HG03196 (cell line): Measurements from ENCODE around the gene CELSR1.
"Not testable (repeated sequence)": the region's sequence is repeated elsewhere in the genome, so short reads cannot be mapped to it uniquely, and the experiment has no call there.

Experiments used
- ATAC-seq: cut with Tn5 transposase; IDR thresholded peaks from one replicate; pipeline ENCODE4 v1.9.1; 2021; ENCODE audit not compliant: unreplicated experiment

The CELSR1 gene

DNA sequence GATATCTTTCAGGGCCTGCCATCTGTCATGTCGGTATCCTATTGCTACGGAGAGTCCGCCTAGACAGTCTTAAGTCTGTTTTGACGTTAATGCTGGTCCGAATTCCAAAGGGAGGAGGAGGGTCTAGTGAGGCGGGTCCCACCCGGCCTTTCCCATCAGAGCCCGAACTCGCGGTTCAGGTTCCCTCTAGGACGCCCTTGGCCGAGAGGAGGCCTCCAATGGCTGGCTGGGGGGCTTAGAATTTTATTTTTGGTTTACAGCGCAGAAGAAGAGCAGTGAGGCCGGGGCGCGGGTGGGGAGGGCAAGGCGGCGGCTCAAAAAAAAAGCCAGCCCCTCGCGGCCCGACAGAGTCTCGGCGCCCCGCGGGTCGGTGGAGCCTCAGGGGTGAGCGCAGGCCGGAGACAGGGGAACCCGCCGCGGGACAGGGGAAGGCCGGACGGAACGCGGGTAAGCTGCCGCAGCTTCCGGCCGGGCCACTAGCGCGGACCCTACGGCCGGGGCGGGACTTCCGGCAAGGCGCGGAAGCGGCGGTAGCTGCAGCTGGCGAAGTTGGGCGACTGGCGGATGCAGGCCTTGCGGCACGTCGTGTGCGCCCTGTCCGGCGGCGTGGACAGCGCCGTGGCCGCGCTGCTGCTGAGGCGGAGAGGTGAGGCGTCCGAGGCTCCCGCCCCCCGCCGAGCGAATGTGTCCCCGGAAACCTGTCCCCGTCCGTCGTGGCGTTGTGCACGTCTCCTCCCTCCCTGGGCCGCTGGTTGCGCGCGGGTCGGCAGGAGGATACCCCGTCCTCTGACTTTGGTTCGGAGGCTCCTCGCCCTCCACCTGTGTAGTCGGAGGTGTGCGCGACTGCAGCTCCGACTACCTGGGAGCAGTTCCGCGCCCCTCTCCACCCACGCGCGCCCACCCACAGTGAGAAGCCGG, 202.0 kb downstream of the CELSR1 start, which contains the start of gene TRMU:
Gene TRMU, plus strand, starts transcription at position 514 of the 918 bp plus-strand sequence. Its CDS starts 51 bp downstream, at position 565.
- peak; percentile 86 for ATAC-seq

DNA sequence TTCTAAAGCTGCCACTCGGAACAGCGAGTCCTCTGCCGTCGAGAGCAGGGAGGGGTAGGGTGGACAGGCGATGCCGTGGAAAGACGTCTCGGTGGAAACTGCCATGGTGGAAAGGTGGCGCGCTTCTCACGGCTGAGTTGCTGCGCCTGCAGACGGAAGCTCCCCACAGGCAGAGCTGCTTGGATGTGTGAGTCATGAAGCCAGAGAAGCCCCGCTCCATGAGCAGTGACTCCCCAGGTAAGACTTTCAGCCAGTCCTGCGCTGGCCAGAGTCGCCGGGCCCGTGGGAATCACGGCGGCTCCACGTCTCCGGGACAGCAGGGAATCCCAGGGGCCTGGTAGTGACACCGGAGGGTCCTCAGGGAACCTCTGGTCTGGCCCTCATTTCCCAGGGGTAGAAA, 205.9 kb downstream of the CELSR1 start:
- ATAC-seq = no peak

DNA sequence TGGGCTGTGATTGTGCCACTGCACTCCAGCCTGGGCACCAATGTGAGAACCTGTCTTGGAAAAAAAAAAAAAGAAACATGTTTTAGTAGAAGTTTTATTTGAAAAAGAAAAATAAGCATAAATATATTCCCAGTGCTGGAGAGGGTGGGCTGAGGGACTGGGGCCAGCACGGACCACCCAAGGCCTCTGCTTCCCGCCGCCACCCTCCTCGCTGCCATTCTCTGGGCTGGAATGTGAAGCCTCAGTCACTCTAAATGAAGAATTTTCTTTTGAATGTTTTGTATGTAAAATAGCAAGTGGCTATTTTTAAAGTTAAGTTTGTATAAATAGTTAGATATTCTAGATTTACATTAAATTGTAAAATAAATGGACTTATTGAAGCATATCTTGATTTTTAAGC, 207.0 kb downstream of the CELSR1 start:
- ATAC-seq = no peak

DNA sequence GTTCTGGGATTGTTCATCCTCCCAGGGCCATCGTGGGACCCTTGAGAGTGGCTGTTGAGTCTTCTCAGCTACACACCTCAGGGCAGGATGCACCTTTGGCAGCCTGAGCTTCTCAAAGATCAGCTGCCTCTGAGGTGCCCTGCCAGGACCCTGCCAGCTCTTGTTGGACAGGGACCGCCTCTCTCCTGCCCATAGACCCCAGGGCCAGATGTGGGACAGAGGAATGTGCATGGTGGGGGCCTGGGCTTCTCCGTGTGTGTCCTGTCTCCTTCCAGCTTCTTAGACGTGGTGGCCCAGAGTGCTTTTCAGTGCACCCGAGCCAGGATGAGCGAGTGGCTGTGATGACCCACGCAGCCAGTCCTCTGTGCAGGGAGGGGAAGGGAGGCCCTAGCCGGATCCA, 207.8 kb downstream of the CELSR1 start:
- no peak for ATAC-seq

DNA sequence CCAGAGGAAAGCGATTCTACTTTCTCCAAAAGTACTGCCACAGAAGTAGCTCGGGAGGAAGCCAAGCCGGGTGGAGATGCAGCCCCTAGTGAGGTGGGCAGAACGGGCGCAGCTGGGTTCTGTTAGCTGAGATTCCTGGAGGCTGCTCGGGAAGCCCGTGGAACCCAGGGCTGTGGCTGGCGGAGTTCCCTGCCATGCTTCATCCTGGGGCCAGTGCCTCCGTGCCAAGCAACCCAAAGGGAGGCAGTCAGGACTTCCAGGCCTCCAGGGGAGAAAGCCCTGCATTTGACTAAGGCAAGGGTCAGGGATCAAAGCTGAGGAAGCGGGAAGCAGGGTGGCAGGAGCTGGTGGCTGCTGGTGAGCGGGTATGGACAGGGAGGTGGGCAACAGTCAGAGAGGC, 208.6 kb downstream of the CELSR1 start:
- ATAC-seq = no peak

DNA sequence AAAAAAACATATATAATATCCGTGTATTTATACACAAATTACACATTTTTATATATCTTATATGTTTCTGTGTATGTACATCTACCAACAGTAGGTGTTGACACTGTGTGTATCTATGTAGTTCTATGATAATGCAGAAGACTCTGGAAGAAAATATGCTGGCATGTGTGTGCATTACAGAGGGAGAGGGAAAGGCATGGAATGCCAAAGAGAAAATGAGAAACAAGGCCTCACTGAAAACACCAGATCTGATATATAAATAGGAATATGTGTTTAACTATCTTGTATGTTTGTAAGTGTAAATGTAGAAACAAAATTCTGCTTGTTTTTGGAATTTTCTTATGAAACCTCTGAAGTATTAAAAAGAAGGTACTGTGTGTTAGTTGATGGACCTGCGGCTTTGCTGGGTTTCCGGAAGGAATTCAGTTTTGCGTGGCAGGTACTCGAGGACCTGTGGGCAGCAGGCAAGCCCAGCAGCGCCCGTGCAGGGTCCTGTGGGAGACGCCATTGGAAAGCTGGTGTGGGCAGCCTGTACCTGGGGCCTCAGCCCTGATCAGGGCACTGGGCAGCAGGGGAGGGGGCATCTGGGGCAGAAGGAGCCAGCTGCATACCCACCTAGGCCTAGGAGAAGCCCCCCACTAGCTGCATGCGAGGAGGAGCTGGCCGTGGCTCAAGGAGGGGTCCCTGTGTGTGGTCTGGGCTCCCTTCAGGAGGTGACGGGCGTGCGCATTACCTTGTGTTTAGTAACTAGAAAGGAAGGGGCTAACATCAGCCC, 209.5 kb downstream of the CELSR1 start:
- no peak for ATAC-seq

DNA sequence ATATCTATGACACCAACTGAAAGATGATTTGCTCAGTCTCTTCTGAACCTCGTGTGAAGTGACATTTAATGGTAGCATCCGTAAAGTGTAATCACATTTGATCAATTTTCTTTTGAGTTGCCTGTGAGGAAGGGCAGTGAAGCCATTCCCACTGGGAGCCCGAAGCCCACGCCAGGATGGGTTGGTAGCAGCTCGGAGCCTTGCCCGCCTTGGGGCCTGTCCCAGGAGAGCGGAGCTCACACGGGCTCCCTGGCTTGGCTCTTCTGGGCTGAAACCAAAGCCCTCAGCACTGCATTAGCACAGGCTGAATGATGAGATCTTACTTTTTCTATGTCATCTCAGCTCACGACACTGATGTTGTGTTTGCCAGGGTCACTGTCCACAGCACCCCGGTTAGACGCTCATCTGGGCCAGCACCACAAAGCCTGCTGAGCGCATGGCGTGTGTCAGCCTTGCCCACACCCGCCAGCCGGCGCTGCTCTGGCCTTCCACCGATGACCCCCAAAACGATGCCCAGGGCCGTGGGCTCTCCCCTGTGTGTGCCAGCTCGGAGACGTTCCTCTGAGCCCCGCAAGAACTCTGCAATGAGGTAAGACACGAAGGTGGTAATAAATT, 211.2 kb downstream of the CELSR1 start:
- ATAC-seq = no peak

DNA sequence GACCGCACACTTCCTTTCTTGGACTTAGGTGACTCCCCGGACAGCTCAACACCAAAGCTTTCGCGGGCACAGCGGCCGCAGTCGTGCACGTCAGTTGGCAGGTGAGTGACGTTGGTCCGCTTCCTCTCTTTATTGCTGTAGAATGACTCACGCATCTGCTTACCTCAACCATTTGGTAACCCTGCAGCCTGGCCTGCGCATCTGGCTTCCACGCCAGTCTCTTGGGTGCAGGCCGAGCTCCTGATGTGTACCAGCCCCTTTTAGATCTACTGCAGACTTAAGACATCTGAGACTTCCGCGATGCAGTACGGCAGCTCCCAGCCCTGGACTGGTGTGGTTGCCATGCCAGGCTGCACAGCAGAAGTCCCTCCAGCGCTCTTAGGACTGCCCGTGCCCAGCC, 214.3 kb downstream of the CELSR1 start:
- ATAC-seq = no peak

DNA sequence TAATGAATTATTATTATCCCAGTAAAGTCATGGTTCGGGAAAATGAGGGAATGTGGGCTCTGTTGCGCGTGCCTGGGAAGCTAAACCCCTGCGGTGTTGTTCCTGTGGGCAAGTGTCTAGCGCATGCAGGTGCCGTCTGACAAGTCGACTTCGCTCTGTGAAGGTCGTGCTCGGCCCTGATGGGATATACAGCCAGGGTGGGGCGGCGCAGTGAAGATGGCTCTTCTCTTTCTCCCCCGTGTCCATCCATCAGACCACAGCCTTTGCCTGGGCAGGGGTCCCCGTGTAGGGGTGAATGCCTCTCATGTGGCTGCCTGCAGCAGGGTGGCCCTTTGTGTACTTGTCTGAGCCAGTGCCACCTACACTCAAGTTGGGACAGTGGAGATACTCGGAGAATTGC, 214.7 kb downstream of the CELSR1 start:
- ATAC-seq = no peak

DNA sequence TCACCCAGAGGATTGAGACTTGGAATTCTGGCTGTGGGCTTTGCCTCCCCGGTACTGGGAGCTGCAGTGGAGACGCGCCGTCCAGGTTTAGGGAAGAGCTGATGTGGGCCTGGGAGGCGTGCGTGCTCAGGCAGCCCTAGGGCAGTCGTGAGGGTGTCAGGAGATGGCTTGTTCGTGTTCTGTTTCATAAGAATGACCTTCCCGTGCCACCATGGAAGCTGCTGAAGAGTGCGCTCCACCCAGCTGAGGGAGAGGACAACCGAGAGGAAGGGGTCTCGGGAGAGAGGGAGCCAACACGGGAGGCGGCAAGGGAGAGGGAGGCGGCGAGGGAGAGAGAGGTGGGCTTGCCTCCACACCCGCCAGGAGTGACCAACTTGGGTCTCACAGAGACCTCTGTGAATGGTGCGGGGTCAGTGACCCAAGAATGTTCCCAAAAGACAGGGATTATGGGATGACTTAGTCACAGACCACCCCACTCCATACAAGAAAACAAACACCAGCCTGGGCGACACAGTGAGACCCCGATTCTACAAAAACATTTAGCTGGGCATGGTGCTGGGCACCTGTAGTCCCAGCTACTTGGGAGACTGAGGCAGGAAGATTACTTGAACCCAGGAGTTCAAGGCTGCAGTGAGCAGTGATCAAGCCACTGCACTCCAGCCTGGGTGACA, 216.6 kb downstream of the CELSR1 start:
- no peak for ATAC-seq

DNA sequence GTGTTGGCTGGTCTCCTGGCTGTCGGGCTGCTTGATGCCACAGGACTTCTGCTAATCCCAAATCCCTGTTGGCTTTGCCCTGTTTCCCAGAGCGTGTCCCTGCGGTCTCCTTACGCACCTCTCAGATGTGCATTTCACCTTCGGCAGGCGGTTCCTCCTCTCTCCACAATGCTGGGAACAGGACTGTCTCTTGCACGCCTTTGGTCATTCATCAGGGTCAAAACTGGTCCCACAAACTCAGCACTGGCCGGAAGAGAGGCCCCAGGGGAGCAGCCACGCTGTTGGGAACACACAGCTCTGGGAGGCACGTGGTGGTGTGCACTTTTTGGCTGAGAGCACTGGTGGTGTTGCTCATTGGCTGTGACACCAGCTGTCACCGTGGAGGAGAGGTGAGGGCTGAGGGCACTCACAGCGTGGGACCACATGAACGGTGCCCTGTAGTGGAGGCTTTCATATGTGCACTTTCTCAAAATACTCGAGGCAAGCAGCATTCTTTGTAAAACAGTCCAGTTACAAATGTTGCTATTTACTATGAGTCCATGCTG, 217.2 kb downstream of the CELSR1 start:
- no peak for ATAC-seq

DNA sequence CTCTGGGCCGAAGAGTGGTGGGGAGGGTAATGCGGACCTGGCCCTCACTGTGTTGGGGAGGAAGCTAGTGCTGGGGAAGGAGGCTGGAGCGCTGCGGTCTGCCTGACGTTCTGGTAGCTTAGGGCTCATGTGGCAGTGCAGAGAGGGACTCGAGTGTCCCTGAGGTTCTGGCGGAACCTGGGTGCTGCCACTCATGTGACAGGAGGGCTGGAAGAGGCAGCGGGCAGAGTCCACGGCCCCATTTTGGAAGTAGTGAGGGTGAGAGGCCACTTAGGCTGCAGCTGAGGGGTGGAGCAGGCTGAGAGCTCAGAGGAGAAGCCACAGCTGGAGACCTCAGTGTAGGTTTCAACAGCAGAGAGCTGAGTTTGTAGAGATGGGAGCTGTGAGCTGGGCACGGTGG, 218.1 kb downstream of the CELSR1 start:
- no peak for ATAC-seq

DNA sequence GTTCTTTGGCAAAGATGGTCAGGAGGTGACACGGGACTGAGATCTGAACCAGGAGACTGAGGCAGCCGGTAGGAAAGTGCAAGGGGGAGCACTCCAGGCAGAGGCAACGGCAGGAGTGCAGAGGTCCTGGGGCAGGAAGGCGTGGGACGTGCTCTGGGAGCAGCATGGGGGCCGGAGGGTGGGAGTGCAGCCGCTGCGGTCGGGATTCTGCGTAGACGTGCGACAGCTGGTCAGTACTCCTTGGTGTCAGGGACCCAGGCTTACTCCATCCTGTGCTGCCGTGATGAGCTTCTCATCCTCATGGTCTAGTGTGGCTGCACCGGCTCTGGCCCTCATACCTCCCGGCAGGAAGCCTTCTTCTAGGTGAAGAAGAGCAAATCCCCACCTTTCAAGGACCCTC, 218.8 kb downstream of the CELSR1 start:
- ATAC-seq = no peak

DNA sequence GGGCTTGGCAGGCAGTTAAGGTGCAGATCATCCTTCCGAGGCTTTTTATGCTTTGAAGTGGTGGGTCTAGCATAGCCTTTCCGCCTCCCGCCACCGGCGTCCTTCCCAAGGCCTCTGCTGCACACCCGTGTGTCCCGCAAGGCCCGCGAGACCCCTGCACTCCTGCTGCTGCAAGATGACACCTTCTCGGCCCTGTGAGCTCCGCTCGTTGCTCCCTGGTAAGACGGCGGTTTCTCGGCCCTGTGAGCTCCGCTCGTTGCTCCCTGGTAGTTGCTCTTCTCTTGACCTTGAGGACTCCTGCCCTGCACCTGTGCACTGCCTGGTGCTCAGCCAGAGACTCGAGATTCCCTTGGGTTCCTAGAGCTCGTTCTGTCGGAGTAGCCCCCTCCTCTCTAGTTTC, 219.8 kb downstream of the CELSR1 start:
- no peak for ATAC-seq

DNA sequence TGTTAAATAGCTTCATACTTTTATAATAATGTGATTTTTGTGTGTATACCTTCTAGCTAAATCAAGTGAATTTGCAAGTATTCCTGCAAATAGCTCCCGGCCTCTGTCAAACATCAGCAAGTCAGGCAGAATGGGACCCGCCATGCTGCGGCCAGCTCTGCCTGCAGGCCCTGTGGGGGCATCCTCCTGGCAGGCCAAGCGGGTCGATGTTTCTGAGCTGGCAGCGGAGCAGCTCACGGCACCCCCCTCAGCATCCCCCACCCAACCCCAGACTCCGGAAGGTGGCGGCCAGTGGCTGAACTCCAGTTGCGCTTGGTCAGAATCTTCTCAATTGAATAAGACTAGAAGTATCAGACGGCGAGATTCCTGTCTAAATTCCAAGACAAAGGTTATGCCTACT, 221.4 kb downstream of the CELSR1 start:
- ATAC-seq = no peak

DNA sequence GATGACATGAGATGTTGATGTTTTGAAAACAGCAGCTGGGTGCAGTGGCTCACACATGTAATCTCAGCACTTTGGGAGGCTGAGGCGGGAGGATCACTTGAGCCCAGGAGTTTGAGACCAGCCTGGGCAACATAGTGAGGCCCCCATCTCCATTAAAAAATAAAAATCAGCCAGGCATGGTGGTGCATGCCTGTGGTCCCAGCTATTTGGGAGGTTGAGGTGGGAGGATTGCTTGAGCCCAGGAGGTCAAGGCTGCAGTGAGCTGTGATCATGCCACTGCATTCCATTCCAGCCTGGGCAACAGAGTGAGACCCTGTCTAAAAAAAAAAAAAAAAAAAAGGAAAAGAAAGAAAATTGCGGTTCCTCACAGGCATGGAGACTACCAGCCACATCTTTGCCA, 224.6 kb downstream of the CELSR1 start:
- not testable (repeated sequence) for ATAC-seq

DNA sequence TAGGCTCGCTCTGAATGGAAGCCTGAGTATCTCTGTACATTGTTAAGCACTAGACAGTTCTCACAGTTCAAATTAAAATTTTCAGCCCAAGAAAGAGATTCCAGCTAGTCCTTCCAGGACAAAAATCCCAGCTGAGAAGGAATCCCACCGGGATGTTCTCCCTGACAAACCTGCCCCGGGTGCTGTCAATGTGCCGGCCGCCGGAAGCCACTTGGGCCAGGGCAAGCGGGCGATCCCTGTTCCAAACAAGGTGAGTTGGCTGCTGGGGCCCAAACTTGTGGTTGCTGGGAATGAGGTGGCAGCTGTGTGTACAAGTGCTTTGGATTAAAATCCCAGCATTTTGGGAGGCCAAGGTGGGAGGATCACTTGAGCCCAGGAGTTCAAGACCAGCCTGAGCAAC, 225.4 kb downstream of the CELSR1 start:
- no peak for ATAC-seq
